Panc1 (cell line): ENCODE data around the gene PHKA2. TPM values are rescaled to one million over a fixed set of nuclear protein-coding genes. Genes with fewer than 3 reads are reported as not detected.

Source experiments
- ATAC-seq: fragments of 200-7000 bp; cut with Tn5 transposase; 2 replicates; pipeline ENCODE4 v1.9.1; 2020; ENCODE audit warnings: mild to moderate bottlenecking, moderate library complexity
- BruUV-seq: library from RNA; stranded (reverse); fragments of 400-500 nt; replicated peaks from 2 replicates; lab custom pipeline; 2021; lab: Mats Ljungman, UMichigan
- CTCF ChIA-PET: fragments of 300-600 bp; sonication (Branson Sonifier 250); formaldehyde crosslinking; loops from one replicate; lab custom pipeline; 2022; ENCODE audit warnings: antibody characterized with exemption; lab: Charles Lee
- POLR2A ChIA-PET: fragments of 300-600 bp; sonication (Branson Sonifier 250); formaldehyde crosslinking; loops from one replicate; lab custom pipeline; 2022; ENCODE audit warnings: antibody characterized with exemption; lab: Charles Lee
- DNase-seq: peaks from one replicate; pipeline ENCODE4 v3.0.0-alpha.2; 2010; ENCODE audit warnings: low read depth, low spot score
- H3K27ac ChIP-seq: 2 replicates; pipeline ENCODE4 v1.5.1; 2011; ENCODE audit warnings: mild to moderate bottlenecking, low read length, inconsistent platforms
- H3K27me3 ChIP-seq: fragments of 200-500 bp; sonication (Bioruptor generic); 2 replicates; pipeline ENCODE4 v1.6.0; 2014; ENCODE audit warnings: low read length, inconsistent platforms; ENCODE audit not compliant: control insufficient read depth, insufficient read depth
- H3K36me3 ChIP-seq: fragments of 200-500 bp; sonication (Bioruptor generic); 2 replicates; pipeline ENCODE4 v1.5.1; 2014; ENCODE audit warnings: inconsistent platforms, mild to moderate bottlenecking, low read length, moderate library complexity; ENCODE audit not compliant: control insufficient read depth, insufficient read depth
- H3K4me1 ChIP-seq: 2 replicates; pipeline ENCODE4 v1.5.1; 2011; ENCODE audit warnings: inconsistent platforms, mild to moderate bottlenecking, low read length, moderate library complexity; ENCODE audit not compliant: control insufficient read depth, insufficient read depth
- H3K4me3 ChIP-seq, 2 experiments: 2 replicates each; pipeline ENCODE4 v1.5.1; 2011 to 2012; ENCODE audit warnings: low read depth in 2 of 2, low read length in 2 of 2, mild to moderate bottlenecking in 2 of 2, inconsistent platforms in 1 of 2, moderate library complexity in 1 of 2
- H3K9me3 ChIP-seq: fragments of 200-500 bp; sonication (Bioruptor generic); 2 replicates; pipeline ENCODE4 v1.5.1; 2014; ENCODE audit warnings: low read depth, mild to moderate bottlenecking, inconsistent platforms, low read length, moderate library complexity; ENCODE audit not compliant: control insufficient read depth, insufficient read depth
- CTCF ChIP-seq: fragments of 450-650 bp; IDR thresholded peaks from 2 replicates; pipeline ENCODE4 v1.5.1; 2017; ENCODE audit warnings: mild to moderate bottlenecking
- POLR2AphosphoS5 ChIP-seq: IDR thresholded peaks from 2 replicates; pipeline ENCODE4 v1.6.1; 2012; ENCODE audit warnings: mild to moderate bottlenecking, low read depth, low read length, moderate library complexity
- REST ChIP-seq, 2 experiments: IDR thresholded peaks; 2 replicates each; pipeline ENCODE4 v1.6.1; 2011 to 2012; ENCODE audit warnings: low read depth in 2 of 2, control low read depth in 1 of 2, low read length in 1 of 2, mild to moderate bottlenecking in 1 of 2, moderate library complexity in 1 of 2; ENCODE audit not compliant: insufficient read depth in 1 of 2
- SIN3A ChIP-seq: IDR thresholded peaks from 2 replicates; pipeline ENCODE4 v1.6.1; 2012; ENCODE audit warnings: low read depth, mild to moderate bottlenecking, low read length, moderate library complexity, borderline replicate concordance; ENCODE audit not compliant: insufficient read depth
- TCF7L2 ChIP-seq: IDR thresholded peaks from 2 replicates; pipeline ENCODE4 v1.6.1; 2011; ENCODE audit warnings: mild to moderate bottlenecking, low read depth, low read length, inconsistent platforms
- in situ Hi-C: cut with HindIII; loops from 2 replicates; pipeline ENCODE4 v1.10.0; 2016; ENCODE audit warnings: low sequenced_read_pairs, low pct_unique_long_range_greater_than_20kb
- intact Hi-C: fragments of 100-400 bp; cut with micrococcal nuclease; formaldehyde crosslinking; loops from one replicate; pipeline ENCODE4 v1.10.0; 2022; ENCODE audit not compliant: unreplicated experiment
- total RNA-seq: library from RNA; stranded (reverse); gene quantifications from one replicate; pipeline ENCODE4 v1.2.1, GENCODE V29; 2021; ENCODE audit not compliant: unreplicated experiment

Gene PHKA2
- total RNA-seq, 1 experiment from 2014 or later, result 20.6 TPM

- Histone ChIP-seq H3K27me3 (no peaks in the 10 kb centered on the region), H3K27ac (no peak overlapping the region), H3K9me3 (no peaks in the 10 kb centered on the region), H3K36me3 (no peaks in the 10 kb centered on the region), H3K4me1 (no peaks in the 10 kb centered on the region), H3K4me3 (no peak overlapping the region)
- ATAC-seq (no peak), DNase-seq (no peak)
- POLR2A ChIA-PET, result no interaction called here
- no TSS peak for BruUV-seq
- CTCF ChIA-PET, result no interaction called here
- intact Hi-C loops, result no loop called here
- TF ChIP-seq CTCF (no peak), POLR2AphosphoS5 (no peak), TCF7L2 (no peak), SIN3A (no peak), REST (IDR thresholded peaks at IDR 0.05; ENCODE audit: insufficient read depth in 1 of 2, low read depth in 2 of 2, low read length in 1 of 2) (no peak)
- in situ Hi-C loops, result no loop called here
These were observed 106.4 kb downstream of the PHKA2 start for GRCh38 chrX:18877469-18877868.

- no peaks in the 10 kb centered on the region for H3K9me3 ChIP-seq
- intact Hi-C loops, result no loop called here
- CTCF ChIA-PET, result no interaction called here
These were observed 108.5 kb downstream of the PHKA2 start for GRCh38 chrX:18875256-18875878.

More at GRCh38 chrX:18875256-18875878, 108.5 kb downstream of the PHKA2 start:
- BruUV-seq, result no TSS peak
- Histone ChIP-seq H3K36me3 (no peaks in the 10 kb centered on the region), H3K27me3 (no peaks in the 10 kb centered on the region), H3K4me3 (no peak overlapping the region), H3K4me1 (no peaks in the 10 kb centered on the region), H3K27ac (no peak overlapping the region)
- in situ Hi-C loops, result no loop called here
- POLR2A ChIA-PET, result no interaction called here
- ATAC-seq (no peak), DNase-seq (no peak)
- TF ChIP-seq REST (IDR thresholded peaks at IDR 0.05; ENCODE audit: insufficient read depth in 1 of 2, low read depth in 2 of 2, low read length in 1 of 2) (no peak), POLR2AphosphoS5 (no peak), TCF7L2 (no peak), CTCF (no peak), SIN3A (no peak)
